ENCODE results near the gene TSNAXIP1.

- TF ChIP-seq CTCF (optimal IDR thresholded peaks at IDR 0.05 in 1 of 3, IDR thresholded peaks at IDR 0.05 in 1 of 3, conservative IDR thresholded peaks at IDR 0.05 in 1 of 3; ENCODE audit: extremely low read depth in 1 of 3, insufficient read depth in 2 of 3, low read length in 3 of 3) (no peak), EZH2 (IDR thresholded peaks at IDR 0.05; ENCODE audit: low read length) (no peak)
Observed at GRCh38 chr16:67833030-67833414, 26.3 kb downstream of the TSNAXIP1 start.
